Fibroblast of the aortic adventitia (primary cell): Measurements from ENCODE around the gene OR2G6. TPM values are rescaled to one million over a fixed set of nuclear protein-coding genes. Genes with fewer than 3 reads are reported as not detected.
"Not testable (repeated sequence)": the region's sequence is repeated elsewhere in the genome, so short reads cannot be mapped to it uniquely, and the experiment has no call there.

Experiments
- DNase-seq: peaks from one replicate; pipeline ENCODE4 v3.0.0-alpha.2; 2010; ENCODE audit warnings: low read depth
- H3K4me3 ChIP-seq: 2 replicates; pipeline ENCODE4 v1.5.1; 2011; ENCODE audit warnings: low read depth, mild to moderate bottlenecking, control low read depth, low read length, moderate library complexity
- CTCF ChIP-seq: IDR thresholded peaks from 2 replicates; pipeline ENCODE4 v1.5.1; 2011; ENCODE audit warnings: mild to moderate bottlenecking, low read length, control low read depth, inconsistent platforms; ENCODE audit not compliant: insufficient read depth
- total RNA-seq: library from RNA; depleted of rRNA; stranded (reverse); fragments of >200 nt; gene quantifications from 2 replicates; pipeline ENCODE4 v1.2.3, GENCODE V29; 2012; ENCODE audit warnings: low replicate concordance

Gene OR2G6
- total RNA-seq: not detected in 2 replicates

GRCh38 chr1:248507773-248508172 lies at the start of gene OR2G6:
Gene OR2G6, plus strand, starts transcription at chr1:248508073. Its CDS starts 13,574 bp downstream, at chr1:248521647.
- H3K4me3 ChIP-seq: not testable (repeated sequence)

GRCh38 chr1:248459117-248459516 lies 48.8 kb upstream of the OR2G6 start:
- H3K4me3 ChIP-seq, DNase-seq: not testable (repeated sequence)

More at GRCh38 chr1:248507773-248508172, at the start of gene OR2G6:
- DNase-seq: not testable (repeated sequence)

- TF ChIP-seq CTCF: no peak
- DNase-seq: no peak
- H3K4me3 ChIP-seq: no peak overlapping the region
Observed at GRCh38 chr1:248471154-248471553, 36.7 kb upstream of the OR2G6 start.

- not testable (repeated sequence) for DNase-seq, H3K4me3 ChIP-seq
Observed at GRCh38 chr1:248472111-248472510, 35.8 kb upstream of the OR2G6 start.

- H3K4me3 ChIP-seq, DNase-seq: not testable (repeated sequence)
Observed at GRCh38 chr1:248473051-248473450, 34.8 kb upstream of the OR2G6 start, which contains the start of gene OR2T3. Gene OR2T3, plus strand, starts transcription at chr1:248473351. Its CDS starts 0 bp downstream, at chr1:248473351.

GRCh38 chr1:248475660-248476059 lies 32.2 kb upstream of the OR2G6 start:
- not testable (repeated sequence) for DNase-seq, H3K4me3 ChIP-seq

GRCh38 chr1:248481686-248482579 lies 25.9 kb upstream of the OR2G6 start:
- H3K4me3 ChIP-seq, DNase-seq: not testable (repeated sequence)

GRCh38 chr1:248488289-248488688 lies 19.6 kb upstream of the OR2G6 start, which contains the start of gene OR2T5:
Gene OR2T5, plus strand, starts transcription at chr1:248488589. Its CDS starts 0 bp downstream, at chr1:248488589.
- not testable (repeated sequence) for DNase-seq, H3K4me3 ChIP-seq

GRCh38 chr1:248496661-248497060 lies 11.2 kb upstream of the OR2G6 start:
- H3K4me3 ChIP-seq, DNase-seq: not testable (repeated sequence)

GRCh38 chr1:248500305-248501035 lies 7.4 kb upstream of the OR2G6 start:
- DNase-seq, H3K4me3 ChIP-seq: not testable (repeated sequence)

GRCh38 chr1:248510217-248510616 lies 2.3 kb downstream of the OR2G6 start:
- not testable (repeated sequence) for H3K4me3 ChIP-seq, DNase-seq

- DNase-seq: no peak
- no peak for TF ChIP-seq CTCF
- H3K4me3 ChIP-seq: no peak overlapping the region
Observed at GRCh38 chr1:248521856-248522255, 14.0 kb downstream of the OR2G6 start.

GRCh38 chr1:248537449-248537848 lies 29.6 kb downstream of the OR2G6 start:
- H3K4me3 ChIP-seq, DNase-seq: not testable (repeated sequence)

GRCh38 chr1:248547383-248547782 lies 39.5 kb downstream of the OR2G6 start:
- H3K4me3 ChIP-seq, DNase-seq: not testable (repeated sequence)

GRCh38 chr1:248551027-248551426 lies 43.2 kb downstream of the OR2G6 start:
- not testable (repeated sequence) for DNase-seq, H3K4me3 ChIP-seq

GRCh38 chr1:248562672-248563071 lies 54.8 kb downstream of the OR2G6 start, which contains the start of gene OR2T29:
Gene OR2T29, minus strand, starts transcription at chr1:248562772. Its CDS starts 3,281 bp downstream, at chr1:248559491.
- not testable (repeated sequence) for H3K4me3 ChIP-seq, DNase-seq
